ENCODE data around the gene ZNF236. TPM values are rescaled to one million over a fixed set of nuclear protein-coding genes. Genes with fewer than 3 reads are reported as not detected.

ZNF236 gene
- total and polyA plus RNA-seq, 2 of the 13 experiments (the other 11 are each of a cell fraction or from before 2014, with no cell fraction given): 3.0 to 7.2 TPM

DNA sequence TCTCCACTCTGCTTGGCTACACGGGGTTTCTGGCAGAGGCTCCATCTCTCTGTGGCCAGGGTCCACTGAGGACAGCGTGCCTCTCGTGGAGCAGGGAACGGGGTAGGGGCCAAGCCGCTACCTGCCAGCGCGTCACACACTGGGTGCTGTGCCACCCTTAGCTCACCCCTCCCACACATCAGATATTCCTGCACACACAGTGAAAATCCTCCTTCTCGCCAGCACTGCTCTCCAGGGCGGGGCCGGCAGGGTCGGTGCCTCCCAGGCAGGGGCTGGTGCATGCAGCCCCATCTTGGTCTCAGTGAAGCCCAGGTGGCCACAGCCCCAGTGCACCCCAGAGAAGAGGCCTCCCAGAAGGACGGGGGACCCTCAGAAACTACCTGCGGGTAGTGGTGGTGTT lies 185.6 kb downstream of the ZNF236 start:
- ChIA-PET CTCF (ENCODE audit: low intra/inter-chr PET ratio, low total read pairs) (no interaction called here), POLR2A (no interaction called here)
- intact Hi-C loops (cut with micrococcal nuclease; ENCODE audit: unreplicated experiment) (no loop called here), in situ Hi-C loops (cut with HindIII; ENCODE audit: extremely low pct_ligation_motif_present, low pct_unique_long_range_greater_than_20kb) (no loop called here)
- no peaks in the 10 kb centered on the region for H4K20me1 ChIP-seq (ENCODE audit: insufficient read depth, low read length)
- H3K4me2 ChIP-seq (ENCODE audit: low read depth, low read length): no peak overlapping the region
- WGBS (ENCODE audit: low lambda C conversion rate): 91% methylated on average over 13 of the region's 13 CpGs
- H3K4me3 ChIP-seq (replicated peaks in 1 of 3; ENCODE audit: insufficient read depth in 1 of 3, low read depth in 2 of 3, low read length in 3 of 3): no peak overlapping the region
- no peaks in the 10 kb centered on the region for H3K36me3 ChIP-seq (replicated peaks in 1 of 2; ENCODE audit: control insufficient read depth in 1 of 2, insufficient read depth in 2 of 2, low read length in 2 of 2)
- no peaks in the 10 kb centered on the region for H3K27me3 ChIP-seq (ENCODE audit: control insufficient read depth in 1 of 2, insufficient read depth in 2 of 2, low read length in 2 of 2)
- no peak overlapping the region for H3K27ac ChIP-seq (ENCODE audit: extremely low read length, insufficient read depth, low read length)
- no peaks in the 10 kb centered on the region for H3K79me2 ChIP-seq (ENCODE audit: insufficient read depth, low read length)
- FAIRE-seq (no peak), DNase-seq (ENCODE audit: low spot score) (no peak), ATAC-seq (no peak)
- no peak overlapping the region for H2AFZ ChIP-seq (ENCODE audit: low read length)
- BruUV-seq (replicated peaks): no TSS peak
- H3K9ac ChIP-seq (ENCODE audit: insufficient read depth, low read depth, low read length): no peak overlapping the region
- H3K9me3 ChIP-seq (ENCODE audit: low read length): no peaks in the 10 kb centered on the region
- H3K4me1 ChIP-seq (ENCODE audit: insufficient read depth, low read length): peaks cover 1% of the 10 kb centered on the region; the same call in 1 of the 2 replicates
- TF ChIP-seq, protein P1, sequence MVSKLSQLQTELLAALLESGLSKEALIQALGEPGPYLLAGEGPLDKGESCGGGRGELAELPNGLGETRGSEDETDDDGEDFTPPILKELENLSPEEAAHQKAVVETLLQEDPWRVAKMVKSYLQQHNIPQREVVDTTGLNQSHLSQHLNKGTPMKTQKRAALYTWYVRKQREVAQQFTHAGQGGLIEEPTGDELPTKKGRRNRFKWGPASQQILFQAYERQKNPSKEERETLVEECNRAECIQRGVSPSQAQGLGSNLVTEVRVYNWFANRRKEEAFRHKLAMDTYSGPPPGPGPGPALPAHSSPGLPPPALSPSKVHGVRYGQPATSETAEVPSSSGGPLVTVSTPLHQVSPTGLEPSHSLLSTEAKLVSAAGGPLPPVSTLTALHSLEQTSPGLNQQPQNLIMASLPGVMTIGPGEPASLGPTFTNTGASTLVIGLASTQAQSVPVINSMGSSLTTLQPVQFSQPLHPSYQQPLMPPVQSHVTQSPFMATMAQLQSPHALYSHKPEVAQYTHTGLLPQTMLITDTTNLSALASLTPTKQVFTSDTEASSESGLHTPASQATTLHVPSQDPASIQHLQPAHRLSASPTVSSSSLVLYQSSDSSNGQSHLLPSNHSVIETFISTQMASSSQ (IDR thresholded peaks at IDR 0.05; ENCODE audit: low read depth): no peak
- TF ChIP-seq, protein P1 (CRISPR knock-in tag; IDR thresholded peaks at IDR 0.05; ENCODE audit: borderline replicate concordance): no peak
- TF ChIP-seq RFX3 (CRISPR knock-in tag; IDR thresholded peaks at IDR 0.05) (no peak), FOXJ3 (CRISPR knock-in tag; IDR thresholded peaks at IDR 0.05; ENCODE audit: borderline replicate concordance) (no peak), FOXO1 (CRISPR knock-in tag; IDR thresholded peaks at IDR 0.05) (no peak), RNF2 (conservative IDR thresholded peaks at IDR 0.05; ENCODE audit: low read depth) (no peak), ZNF605 (CRISPR knock-in tag; IDR thresholded peaks at IDR 0.05) (no peak), ZSCAN22 (CRISPR knock-in tag; IDR thresholded peaks at IDR 0.05) (no peak), BORCS8-MEF2B (CRISPR knock-in tag; IDR thresholded peaks at IDR 0.05) (no peak), NPAS2 (CRISPR knock-in tag; IDR thresholded peaks at IDR 0.05; ENCODE audit: borderline replicate concordance) (no peak), ZNF878 (CRISPR knock-in tag; IDR thresholded peaks at IDR 0.05) (no peak), KDM1A (CRISPR knock-in tag; IDR thresholded peaks at IDR 0.05) (no peak), ZFP1 (CRISPR knock-in tag; IDR thresholded peaks at IDR 0.05) (no peak), KDM4B (CRISPR knock-in tag; IDR thresholded peaks at IDR 0.05) (no peak)
- TF ChIP-seq, protein P2, sequence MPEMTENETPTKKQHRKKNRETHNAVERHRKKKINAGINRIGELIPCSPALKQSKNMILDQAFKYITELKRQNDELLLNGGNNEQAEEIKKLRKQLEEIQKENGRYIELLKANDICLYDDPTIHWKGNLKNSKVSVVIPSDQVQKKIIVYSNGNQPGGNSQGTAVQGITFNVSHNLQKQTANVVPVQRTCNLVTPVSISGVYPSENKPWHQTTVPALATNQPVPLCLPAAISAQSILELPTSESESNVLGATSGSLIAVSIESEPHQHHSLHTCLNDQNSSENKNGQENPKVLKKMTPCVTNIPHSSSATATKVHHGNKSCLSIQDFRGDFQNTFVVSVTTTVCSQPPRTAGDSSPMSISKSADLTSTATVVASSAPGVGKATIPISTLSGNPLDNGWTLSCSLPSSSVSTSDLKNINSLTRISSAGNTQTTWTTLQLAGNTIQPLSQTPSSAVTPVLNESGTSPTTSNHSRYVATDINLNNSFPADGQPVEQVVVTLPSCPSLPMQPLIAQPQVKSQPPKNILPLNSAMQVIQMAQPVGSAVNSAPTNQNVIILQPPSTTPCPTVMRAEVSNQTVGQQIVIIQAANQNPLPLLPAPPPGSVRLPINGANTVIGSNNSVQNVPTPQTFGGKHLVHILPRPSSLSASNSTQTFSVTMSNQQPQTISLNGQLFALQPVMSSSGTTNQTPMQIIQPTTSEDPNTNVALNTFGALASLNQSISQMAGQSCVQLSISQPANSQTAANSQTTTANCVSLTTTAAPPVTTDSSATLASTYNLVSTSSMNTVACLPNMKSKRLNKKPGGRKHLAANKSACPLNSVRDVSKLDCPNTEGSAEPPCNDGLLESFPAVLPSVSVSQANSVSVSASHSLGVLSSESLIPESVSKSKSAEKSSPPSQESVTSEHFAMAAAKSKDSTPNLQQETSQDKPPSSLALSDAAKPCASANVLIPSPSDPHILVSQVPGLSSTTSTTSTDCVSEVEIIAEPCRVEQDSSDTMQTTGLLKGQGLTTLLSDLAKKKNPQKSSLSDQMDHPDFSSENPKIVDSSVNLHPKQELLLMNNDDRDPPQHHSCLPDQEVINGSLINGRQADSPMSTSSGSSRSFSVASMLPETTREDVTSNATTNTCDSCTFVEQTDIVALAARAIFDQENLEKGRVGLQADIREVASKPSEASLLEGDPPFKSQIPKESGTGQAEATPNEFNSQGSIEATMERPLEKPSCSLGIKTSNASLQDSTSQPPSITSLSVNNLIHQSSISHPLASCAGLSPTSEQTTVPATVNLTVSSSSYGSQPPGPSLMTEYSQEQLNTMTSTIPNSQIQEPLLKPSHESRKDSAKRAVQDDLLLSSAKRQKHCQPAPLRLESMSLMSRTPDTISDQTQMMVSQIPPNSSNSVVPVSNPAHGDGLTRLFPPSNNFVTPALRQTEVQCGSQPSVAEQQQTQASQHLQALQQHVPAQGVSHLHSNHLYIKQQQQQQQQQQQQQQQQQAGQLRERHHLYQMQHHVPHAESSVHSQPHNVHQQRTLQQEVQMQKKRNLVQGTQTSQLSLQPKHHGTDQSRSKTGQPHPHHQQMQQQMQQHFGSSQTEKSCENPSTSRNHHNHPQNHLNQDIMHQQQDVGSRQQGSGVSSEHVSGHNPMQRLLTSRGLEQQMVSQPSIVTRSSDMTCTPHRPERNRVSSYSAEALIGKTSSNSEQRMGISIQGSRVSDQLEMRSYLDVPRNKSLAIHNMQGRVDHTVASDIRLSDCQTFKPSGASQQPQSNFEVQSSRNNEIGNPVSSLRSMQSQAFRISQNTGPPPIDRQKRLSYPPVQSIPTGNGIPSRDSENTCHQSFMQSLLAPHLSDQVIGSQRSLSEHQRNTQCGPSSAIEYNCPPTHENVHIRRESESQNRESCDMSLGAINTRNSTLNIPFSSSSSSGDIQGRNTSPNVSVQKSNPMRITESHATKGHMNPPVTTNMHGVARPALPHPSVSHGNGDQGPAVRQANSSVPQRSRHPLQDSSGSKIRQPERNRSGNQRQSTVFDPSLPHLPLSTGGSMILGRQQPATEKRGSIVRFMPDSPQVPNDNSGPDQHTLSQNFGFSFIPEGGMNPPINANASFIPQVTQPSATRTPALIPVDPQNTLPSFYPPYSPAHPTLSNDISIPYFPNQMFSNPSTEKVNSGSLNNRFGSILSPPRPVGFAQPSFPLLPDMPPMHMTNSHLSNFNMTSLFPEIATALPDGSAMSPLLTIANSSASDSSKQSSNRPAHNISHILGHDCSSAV (CRISPR knock-in tag; IDR thresholded peaks at IDR 0.05; ENCODE audit: borderline replicate concordance): no peak
